ENCODE data around the gene POU5F1. TPM values are rescaled to one million over a fixed set of nuclear protein-coding genes. Genes with fewer than 3 reads are reported as not detected.

Gene POU5F1
- polyA plus RNA-seq, 2 of the 4 experiments (the other 2 are of a cell fraction), result 2.7 to 2.8 TPM

GRCh38 chr6:31210123-31210522 lies 39.6 kb upstream of the POU5F1 start:
- no peak for ATAC-seq
- Histone ChIP-seq H3K4me3 (no peak overlapping the region), H3K4me1 (no peaks in the 10 kb centered on the region), H3K9me3 (no peaks in the 10 kb centered on the region), H3K4me2 (no peak overlapping the region), H3K27ac (no peak overlapping the region)
- WGBS (ENCODE audit: missing lambda C conversion rate), result 26% methylated on average over 6 of the region's 6 CpGs
- FAIRE-seq, result no peak
- TF ChIP-seq MAZ (IDR thresholded peaks at IDR 0.05; ENCODE audit: borderline replicate concordance, low read depth, low read length), result no peak
- TF ChIP-seq JUN (IDR thresholded peaks at IDR 0.05), result no peak
- TF ChIP-seq POLR2AphosphoS2 (conservative IDR thresholded peaks at IDR 0.05; ENCODE audit: low read length), result no peak
- TF ChIP-seq ZSCAN20 (CRISPR knock-in tag; IDR thresholded peaks at IDR 0.05), result no peak
- TF ChIP-seq HEYL (CRISPR knock-in tag; IDR thresholded peaks at IDR 0.05), result no peak
- no peak for DNase-seq (ENCODE audit: low read depth in 1 of 2, low spot score in 1 of 2)
- ChIA-PET POLR2A (no interaction called here), CTCF (interaction anchor here (1.8 to 2.1 kb wide), 2 partner anchors 13 to 156 kb away, joined by 7 to 8 read pairs; no protein-coding TSS in a partner anchor)

- 30% methylated on average over 2 of the region's 2 CpGs for WGBS (ENCODE audit: missing lambda C conversion rate)
- Histone ChIP-seq H3K9me3 (no peaks in the 10 kb centered on the region), H3K4me2 (no peak overlapping the region), H3K4me1 (no peaks in the 10 kb centered on the region; the same call in 2 of the 3 replicates), H3K27ac (no peak overlapping the region), H3K4me3 (no peak overlapping the region)
- ChIA-PET CTCF (interaction anchor here (1.0 to 1.4 kb wide), 2 partner anchors 12 to 158 kb away, joined by 4 to 5 read pairs; no protein-coding TSS in a partner anchor), POLR2A (interaction anchor here (0.6 kb wide), 1 partner anchor 190 kb away, joined by 3 read pairs; no protein-coding TSS in a partner anchor)
- ATAC-seq (no peak), DNase-seq (ENCODE audit: low read depth in 1 of 2, low spot score in 1 of 2) (no peak), FAIRE-seq (no peak)
- TF ChIP-seq KDM5A (IDR thresholded peaks at IDR 0.05) (no peak), CBX2 (IDR thresholded peaks at IDR 0.05; ENCODE audit: borderline replicate concordance, low read depth) (no peak), FOXS1 (CRISPR knock-in tag; IDR thresholded peaks at IDR 0.05) (no peak)
These were observed 38.7 kb upstream of the POU5F1 start for GRCh38 chr6:31209137-31209536.

GRCh38 chr6:31208506-31208905 lies 38.0 kb upstream of the POU5F1 start:
- no peaks in the 10 kb centered on the region for H3K9me3 ChIP-seq
- no peak for TF ChIP-seq GATA3 (IDR thresholded peaks at IDR 0.05; ENCODE audit: borderline replicate concordance)
- TF ChIP-seq POLR2AphosphoS2 (conservative IDR thresholded peaks at IDR 0.05; ENCODE audit: low read length), result no peak
- no peak for TF ChIP-seq HOXA7 (CRISPR knock-in tag; IDR thresholded peaks at IDR 0.05)
- no peak for TF ChIP-seq RARB (CRISPR knock-in tag; IDR thresholded peaks at IDR 0.05)
- TF ChIP-seq CBX2 (IDR thresholded peaks at IDR 0.05; ENCODE audit: borderline replicate concordance, low read depth), result no peak
- TF ChIP-seq ZSCAN20 (CRISPR knock-in tag; IDR thresholded peaks at IDR 0.05), result no peak
- TF ChIP-seq CHD4 (IDR thresholded peaks at IDR 0.05; ENCODE audit: borderline replicate concordance), result no peak
- TF ChIP-seq CBX8 (IDR thresholded peaks at IDR 0.05), result no peak
- no peak for TF ChIP-seq HES2 (IDR thresholded peaks at IDR 0.05)
- no peak for TF ChIP-seq USF2 (IDR thresholded peaks at IDR 0.05)
- no peak for TF ChIP-seq FOSL2 (IDR thresholded peaks at IDR 0.05)
- no peak for TF ChIP-seq FOSL2 (CRISPR knock-in tag; IDR thresholded peaks at IDR 0.05)
- TF ChIP-seq PBX3 (IDR thresholded peaks at IDR 0.05), result no peak
- no peak for TF ChIP-seq JUN (IDR thresholded peaks at IDR 0.05)
- TF ChIP-seq E2F6 (IDR thresholded peaks at IDR 0.05; ENCODE audit: borderline replicate concordance, low read depth), result no peak
- no peak for TF ChIP-seq PHF8 (IDR thresholded peaks at IDR 0.05; ENCODE audit: borderline replicate concordance, low read depth)
- DNase-seq (ENCODE audit: low read depth in 1 of 2, low spot score in 1 of 2), result no peak
- no peak for FAIRE-seq
- no peak for ATAC-seq
- H3K4me1 ChIP-seq, result peaks cover 3% of the 10 kb centered on the region; the same call in 2 of the 3 replicates
- WGBS (ENCODE audit: missing lambda C conversion rate), result 43% methylated on average over 2 of the region's 2 CpGs
- ChIA-PET CTCF (interaction anchor here (1.0 to 1.4 kb wide), 2 partner anchors 12 to 158 kb away, joined by 4 to 5 read pairs; no protein-coding TSS in a partner anchor), POLR2A (no interaction called here)
- no peak overlapping the region for H3K4me2 ChIP-seq
- H3K27ac ChIP-seq, result no peak overlapping the region
- H3K4me3 ChIP-seq, result no peak overlapping the region
